ENCODE results near the gene MAPK7.

DNA sequence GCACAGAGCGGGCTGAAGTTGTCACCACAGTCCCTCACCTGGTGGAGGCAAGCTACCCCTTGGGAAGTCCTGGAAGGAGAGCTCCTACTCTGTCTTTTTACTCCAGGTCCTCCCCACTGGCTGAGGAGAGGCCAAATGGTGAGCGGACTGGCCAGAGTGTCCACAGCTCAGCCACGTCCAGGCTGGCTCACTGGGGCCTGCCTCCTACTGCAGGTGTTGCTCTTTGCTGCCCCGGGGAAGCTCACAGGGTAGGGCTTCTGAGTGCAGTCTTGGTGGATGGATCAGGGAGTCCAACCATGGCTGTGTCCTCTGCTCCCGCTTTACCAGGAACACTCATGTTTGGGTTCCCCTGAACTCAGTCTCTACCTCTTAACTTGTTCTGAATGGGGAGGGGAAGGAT, 18.4 kb upstream of the MAPK7 start:
- TF ChIP-seq EZH2 (IDR thresholded peaks at IDR 0.05) (no peak), FOXP2 (optimal IDR thresholded peaks at IDR 0.05; ENCODE audit: control extremely low read depth, extremely low read length, insufficient read depth) (no peak), POLR2AphosphoS5 (IDR thresholded peaks at IDR 0.05; ENCODE audit: borderline replicate concordance, low read depth, low read length) (no peak)
